Gastroesophageal sphincter (tissue), 4 donors: Measurements from ENCODE around the gene RNU6-7. TPM values are rescaled to one million over a fixed set of nuclear protein-coding genes. Genes with fewer than 3 reads are reported as not detected.
A peak's percentile ranks its signal among the peaks of the same experiment; 100 is the strongest.

Source experiments
- ATAC-seq: fragments of 150-250 bp; one replicate; pipeline ENCODE4 v1.9.1; 2016; ENCODE audit warnings: mild to moderate bottlenecking, moderate library complexity
- H3K27ac ChIP-seq, 4 donors: fragments of 200-600 bp; sonication (generic) in 3 of 4; 1 replicate in 3 of 4; 2 replicates in 1 of 4; pipeline ENCODE4 v1.5.1; 2016 to 2019
- H3K27me3 ChIP-seq: fragments of 200-600 bp; sonication (generic); one replicate; pipeline ENCODE4 v1.5.1; 2019
- H3K36me3 ChIP-seq, 2 donors: fragments of 200-600 bp; sonication (generic); one replicate each; pipeline ENCODE4 v1.5.1; 2019; ENCODE audit warnings: control low read depth in 1 of 2
- H3K4me1 ChIP-seq, 3 donors: fragments of 200-600 bp; sonication (generic); 1 replicate in 2 of 3; 2 replicates in 1 of 3; pipeline ENCODE4 v1.5.1; 2016 to 2019; ENCODE audit warnings: control low read depth in 2 of 3
- H3K4me3 ChIP-seq, 2 donors: fragments of 200-600 bp; sonication (generic); one replicate each; pipeline ENCODE4 v1.5.1; 2019; ENCODE audit warnings: mild to moderate bottlenecking in 1 of 2, moderate library complexity in 1 of 2
- H3K9me3 ChIP-seq, 3 donors: fragments of 200-600 bp; sonication (generic); one replicate each; pipeline ENCODE4 v1.5.1; 2017 to 2019; ENCODE audit warnings: control low read depth in 2 of 3
- CTCF ChIP-seq, 4 experiments: fragments of 200-600 bp in 2 of 4; fragments of 450-650 bp in 2 of 4; sonication (generic) in 1 of 4; IDR thresholded peaks; one replicate each; pipeline ENCODE4 v1.5.1; 2017 to 2019; ENCODE audit warnings: antibody characterized with exemption in 4 of 4, mild to moderate bottlenecking in 2 of 4, moderate library complexity in 2 of 4
- EP300 ChIP-seq: sonication (generic); formaldehyde crosslinking; IDR thresholded peaks from one replicate; pipeline ENCODE4 v1.6.1; 2017; ENCODE audit warnings: antibody characterized with exemption, mild to moderate bottlenecking
- POLR2A ChIP-seq, 2 donors: fragments of 450-650 bp; IDR thresholded peaks; one replicate each; pipeline ENCODE4 v1.6.1; 2017; ENCODE audit warnings: antibody characterized with exemption in 2 of 2, mild to moderate bottlenecking in 2 of 2, moderate library complexity in 1 of 2
- POLR2AphosphoS5 ChIP-seq: sonication (generic); formaldehyde crosslinking; IDR thresholded peaks from one replicate; pipeline ENCODE4 v1.6.1; 2017; ENCODE audit warnings: antibody characterized with exemption
- WGBS, 2 donors: methylation state at CpG; one replicate each; pipeline ENCODE4 v1.1.5; 2018; ENCODE audit warnings: low coverage in 1 of 2; 5-methylcytosine and 5-hydroxymethylcytosine counted together
- total RNA-seq, 4 donors: library from RNA; depleted of rRNA; stranded (reverse); fragments of >200 nt; gene quantifications; one replicate each; pipeline ENCODE4 v1.1.0, GENCODE V29; 2016

Gene RNU6-7
- total RNA-seq, 4 donors from 2014 or later, result not detected

GRCh38 chr14:32225378-32225920, 23.6 kb downstream of the RNU6-7 start:
- Histone ChIP-seq H3K27ac (peak overlapping the region in 3 of 4 donors; percentile 21 to 70 (median 35)), H3K36me3 (no peaks in the 10 kb centered on the region), H3K4me3 (no peak overlapping the region), H3K27me3 (no peaks in the 10 kb centered on the region), H3K4me1 (peaks cover 0 to 17% (median 3%) of the 10 kb centered on the region in 3 donors), H3K9me3 (no peaks in the 10 kb centered on the region)
- WGBS, 2 donors, result 31 to 67% methylated on average over 1 of the region's 1 CpG
- TF ChIP-seq POLR2A (IDR thresholded peaks at IDR 0.05) (no peak), POLR2AphosphoS5 (no peak), EP300 (no peak), CTCF (IDR thresholded peaks at IDR 0.05) (no peak)
- no peak for ATAC-seq

- no peak for ATAC-seq
- Histone ChIP-seq H3K4me3 (no peak overlapping the region), H3K27me3 (no peaks in the 10 kb centered on the region), H3K4me1 (peaks cover 0 to 23% (median 3%) of the 10 kb centered on the region in 3 donors), H3K27ac (peak overlapping the region in 1 of 4 donors; percentile 70), H3K9me3 (no peaks in the 10 kb centered on the region), H3K36me3 (no peaks in the 10 kb centered on the region)
- 43% methylated on average over 1 of the region's 1 CpG; no CpG with 5 or more reads in 1 of the 2 donors for WGBS, 2 donors
- TF ChIP-seq POLR2A (IDR thresholded peaks at IDR 0.05) (no peak), CTCF (IDR thresholded peaks at IDR 0.05) (no peak), POLR2AphosphoS5 (no peak), EP300 (no peak)
These were observed 24.2 kb downstream of the RNU6-7 start for GRCh38 chr14:32226056-32226455.

GRCh38 chr14:32230181-32230580, 28.3 kb downstream of the RNU6-7 start:
- ATAC-seq, result no peak
- no peaks in the 10 kb centered on the region for H3K9me3 ChIP-seq
- no peaks in the 10 kb centered on the region for H3K27me3 ChIP-seq
- 0 to 16% methylated on average over 3 of the region's 3 CpGs for whole genome bisulfite sequencing, 2 donors
- H3K36me3 ChIP-seq, result no peaks in the 10 kb centered on the region
- no peak for TF ChIP-seq POLR2AphosphoS5
- TF ChIP-seq EP300, result no peak
- no peak for TF ChIP-seq CTCF (IDR thresholded peaks at IDR 0.05)
- no peak for TF ChIP-seq POLR2A (IDR thresholded peaks at IDR 0.05)
- H3K4me3 ChIP-seq, result no peak overlapping the region
- peak overlapping the region; percentile 43 to 73 (median 59) for H3K27ac ChIP-seq
- H3K4me1 ChIP-seq, result peaks cover 0 to 30% (median 1%) of the 10 kb centered on the region in 3 donors

- H3K4me1 ChIP-seq, result peaks cover 0 to 24% (median 0%) of the 10 kb centered on the region in 3 donors
- no peak overlapping the region for H3K4me3 ChIP-seq
- WGBS, 2 donors, result 86% methylated on average over 1 of the region's 2 CpGs; no CpG with 5 or more reads in 1 of the 2 donors
- TF ChIP-seq POLR2A (IDR thresholded peaks at IDR 0.05), result no peak
- TF ChIP-seq POLR2AphosphoS5, result no peak
- TF ChIP-seq CTCF (IDR thresholded peaks at IDR 0.05), result no peak
- no peak for TF ChIP-seq EP300
- no peaks in the 10 kb centered on the region for H3K9me3 ChIP-seq
- H3K27ac ChIP-seq, result peak overlapping the region in 3 of 4 donors; percentile 54 to 73 (median 64)
- H3K27me3 ChIP-seq, result no peaks in the 10 kb centered on the region
- ATAC-seq, result no peak
- no peaks in the 10 kb centered on the region for H3K36me3 ChIP-seq
These were observed 28.9 kb downstream of the RNU6-7 start for GRCh38 chr14:32230695-32231280.

GRCh38 chr14:32232481-32232880, 30.6 kb downstream of the RNU6-7 start:
- Histone ChIP-seq H3K4me1 (peaks cover 0 to 23% (median 0%) of the 10 kb centered on the region in 3 donors), H3K9me3 (no peaks in the 10 kb centered on the region), H3K27me3 (no peaks in the 10 kb centered on the region), H3K4me3 (no peak overlapping the region), H3K27ac (no peak overlapping the region), H3K36me3 (no peaks in the 10 kb centered on the region)
- WGBS, 2 donors, result 80 to 100% methylated on average over 1 of the region's 1 CpG
- no peak for ATAC-seq
- TF ChIP-seq POLR2A (IDR thresholded peaks at IDR 0.05) (no peak), CTCF (IDR thresholded peaks at IDR 0.05) (no peak), EP300 (no peak), POLR2AphosphoS5 (no peak)
